ENCODE measurements around the gene RNF175.
A peak's percentile ranks its signal among the peaks of the same experiment; 100 is the strongest.

RNF175 gene

GRCh38 chr4:153784166-153784699, 24.4 kb upstream of the RNF175 start:
- no peak for DNase-seq

- no peak for DNase-seq
These were observed 22.8 kb upstream of the RNF175 start for GRCh38 chr4:153782581-153782980.

- DNase-seq = no peak
These were observed 22.0 kb upstream of the RNF175 start for GRCh38 chr4:153781717-153782416.

GRCh38 chr4:153781280-153781679, 21.5 kb upstream of the RNF175 start:
- DNase-seq = no peak

GRCh38 chr4:153780876-153781275, 21.1 kb upstream of the RNF175 start:
- no peak for DNase-seq

GRCh38 chr4:153780221-153780620, 20.4 kb upstream of the RNF175 start:
- DNase-seq = no peak

- DNase-seq = no peak
These were observed 18.6 kb upstream of the RNF175 start for GRCh38 chr4:153778383-153778782.

- no peak for DNase-seq
These were observed 17.6 kb upstream of the RNF175 start for GRCh38 chr4:153777421-153777820.

GRCh38 chr4:153776601-153777000, 16.8 kb upstream of the RNF175 start:
- DNase-seq = no peak

- DNase-seq = no peak
These were observed 13.4 kb upstream of the RNF175 start for GRCh38 chr4:153773236-153773690.

GRCh38 chr4:153771046-153771445, 11.2 kb upstream of the RNF175 start:
- DNase-seq = no peak

- DNase-seq = no peak
These were observed 6.9 kb upstream of the RNF175 start for GRCh38 chr4:153766758-153767157.

- DNase-seq = no peak
These were observed 6.1 kb upstream of the RNF175 start for GRCh38 chr4:153765894-153766293.

GRCh38 chr4:153764601-153765368, 5.0 kb upstream of the RNF175 start:
- DNase-seq = no peak

- DNase-seq = no peak
These were observed 3.6 kb upstream of the RNF175 start for GRCh38 chr4:153763404-153763803.

GRCh38 chr4:153758688-153759406, 977 bp downstream of the RNF175 start:
- DNase-seq = no peak

- no peak for DNase-seq
These were observed 1.7 kb downstream of the RNF175 start for GRCh38 chr4:153758136-153758535.

- no peak for DNase-seq
These were observed 2.4 kb downstream of the RNF175 start for GRCh38 chr4:153757407-153757806.

- no peak for DNase-seq
These were observed 4.6 kb downstream of the RNF175 start for GRCh38 chr4:153755186-153755585.

- DNase-seq = peak; percentile 9
These were observed 9.5 kb downstream of the RNF175 start for GRCh38 chr4:153750197-153750817.

GRCh38 chr4:153748378-153748777, 11.4 kb downstream of the RNF175 start:
- no peak for DNase-seq

GRCh38 chr4:153747406-153747955, 12.3 kb downstream of the RNF175 start:
- DNase-seq = no peak

GRCh38 chr4:153745651-153746050, 14.2 kb downstream of the RNF175 start:
- no peak for DNase-seq

All from KG1 (cell line).